ENCODE data around the gene CACNA2D2.

CACNA2D2 gene

GRCh38 chr3:50342813-50343633 lies 160.4 kb downstream of the CACNA2D2 start:
- TF ChIP-seq TARDBP (IDR thresholded peaks at IDR 0.05) (no peak), LEF1 (IDR thresholded peaks at IDR 0.05; ENCODE audit: borderline replicate concordance) (no peak), SUZ12 (IDR thresholded peaks at IDR 0.05) (no peak), HDGF (IDR thresholded peaks at IDR 0.05; ENCODE audit: borderline replicate concordance) (no peak), SP1 (IDR thresholded peaks at IDR 0.05) (no peak), ZNF384 (IDR thresholded peaks at IDR 0.05) (no peak), CTBP1 (IDR thresholded peaks at IDR 0.05; ENCODE audit: borderline replicate concordance) (no peak), NFRKB (IDR thresholded peaks at IDR 0.05) (no peak), BHLHE40 (IDR thresholded peaks at IDR 0.05; ENCODE audit: borderline replicate concordance) (no peak), ARNT (IDR thresholded peaks at IDR 0.05) (no peak), FOXK2 (IDR thresholded peaks at IDR 0.05) (no peak)
- TF ChIP-seq, protein P1, sequence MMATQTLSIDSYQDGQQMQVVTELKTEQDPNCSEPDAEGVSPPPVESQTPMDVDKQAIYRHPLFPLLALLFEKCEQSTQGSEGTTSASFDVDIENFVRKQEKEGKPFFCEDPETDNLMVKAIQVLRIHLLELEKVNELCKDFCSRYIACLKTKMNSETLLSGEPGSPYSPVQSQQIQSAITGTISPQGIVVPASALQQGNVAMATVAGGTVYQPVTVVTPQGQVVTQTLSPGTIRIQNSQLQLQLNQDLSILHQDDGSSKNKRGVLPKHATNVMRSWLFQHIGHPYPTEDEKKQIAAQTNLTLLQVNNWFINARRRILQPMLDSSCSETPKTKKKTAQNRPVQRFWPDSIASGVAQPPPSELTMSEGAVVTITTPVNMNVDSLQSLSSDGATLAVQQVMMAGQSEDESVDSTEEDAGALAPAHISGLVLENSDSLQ (IDR thresholded peaks at IDR 0.05): no peak
- ChIA-PET CTCF (no interaction called here), POLR2A (no interaction called here)
- DNase-seq (ENCODE audit: extremely low spot score): no peak

GRCh38 chr3:50341996-50342650 lies 161.3 kb downstream of the CACNA2D2 start:
- TF ChIP-seq HDGF (IDR thresholded peaks at IDR 0.05; ENCODE audit: borderline replicate concordance) (no peak), FOXK2 (IDR thresholded peaks at IDR 0.05) (no peak), BHLHE40 (IDR thresholded peaks at IDR 0.05; ENCODE audit: borderline replicate concordance) (no peak), ZNF384 (IDR thresholded peaks at IDR 0.05) (no peak), ELF4 (IDR thresholded peaks at IDR 0.05) (no peak), FOXA1 (IDR thresholded peaks at IDR 0.05) (no peak), SP1 (IDR thresholded peaks at IDR 0.05) (no peak), LEF1 (IDR thresholded peaks at IDR 0.05; ENCODE audit: borderline replicate concordance) (no peak), CTBP1 (IDR thresholded peaks at IDR 0.05; ENCODE audit: borderline replicate concordance) (no peak), NFRKB (IDR thresholded peaks at IDR 0.05) (no peak), FOXM1 (IDR thresholded peaks at IDR 0.05; ENCODE audit: borderline replicate concordance) (no peak), SUZ12 (IDR thresholded peaks at IDR 0.05) (no peak), TARDBP (IDR thresholded peaks at IDR 0.05) (no peak), ARNT (IDR thresholded peaks at IDR 0.05) (no peak), L3MBTL2 (conservative IDR thresholded peaks at IDR 0.05) (no peak)
- TF ChIP-seq, protein P1 (IDR thresholded peaks at IDR 0.05): no peak
- CTCF ChIA-PET: no interaction called here
- no peak for DNase-seq (ENCODE audit: extremely low spot score)
- POLR2A ChIA-PET: interaction anchor here (1.0 kb wide), 1 partner anchor 15 kb away, joined by 5 read pairs; no protein-coding TSS in a partner anchor

- ChIA-PET CTCF (no interaction called here), POLR2A (interaction anchor here (1.0 kb wide), 1 partner anchor 14 kb away, joined by 5 read pairs; no protein-coding TSS in a partner anchor)
- no peak for TF ChIP-seq FOXK2 (IDR thresholded peaks at IDR 0.05)
- TF ChIP-seq SP1 (IDR thresholded peaks at IDR 0.05): no peak
- no peak for TF ChIP-seq SUZ12 (IDR thresholded peaks at IDR 0.05)
- TF ChIP-seq FOXA1 (IDR thresholded peaks at IDR 0.05): no peak
- DNase-seq (ENCODE audit: extremely low spot score): no peak
Measured at GRCh38 chr3:50341537-50341936, 161.9 kb downstream of the CACNA2D2 start.

- ChIA-PET CTCF (no interaction called here), POLR2A (no interaction called here)
- TF ChIP-seq L3MBTL2 (conservative IDR thresholded peaks at IDR 0.05) (no peak), HDGF (IDR thresholded peaks at IDR 0.05; ENCODE audit: borderline replicate concordance) (no peak), SP1 (IDR thresholded peaks at IDR 0.05) (no peak), ZNF384 (IDR thresholded peaks at IDR 0.05) (no peak), FOXM1 (IDR thresholded peaks at IDR 0.05; ENCODE audit: borderline replicate concordance) (no peak), SUZ12 (IDR thresholded peaks at IDR 0.05) (no peak), LEF1 (IDR thresholded peaks at IDR 0.05; ENCODE audit: borderline replicate concordance) (no peak), ARNT (IDR thresholded peaks at IDR 0.05) (no peak), ELF4 (IDR thresholded peaks at IDR 0.05) (no peak), FOXA1 (IDR thresholded peaks at IDR 0.05) (no peak)
- TF ChIP-seq, protein P1 (IDR thresholded peaks at IDR 0.05): no peak
- DNase-seq (ENCODE audit: extremely low spot score): no peak
Measured at GRCh38 chr3:50340448-50341329, 162.7 kb downstream of the CACNA2D2 start, which contains the start of gene RASSF1. Gene RASSF1, minus strand, starts transcription at chr3:50340836. Its CDS starts 31 bp downstream, at chr3:50340805.

DNA sequence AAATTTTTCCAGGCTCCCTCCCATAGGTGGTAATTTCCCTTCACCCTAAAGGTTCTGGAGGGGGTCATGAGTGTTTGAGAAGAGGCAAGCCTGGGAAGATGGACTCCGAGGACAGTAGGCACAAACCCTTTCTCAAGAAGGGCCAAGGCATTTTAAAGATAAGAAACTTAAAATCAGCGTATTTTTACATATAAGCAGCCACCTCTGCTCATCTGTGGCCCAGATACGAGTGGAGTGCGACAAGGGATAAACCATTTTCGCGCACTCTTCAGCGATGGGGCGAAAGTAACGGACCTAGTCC lies 163.3 kb downstream of the CACNA2D2 start:
- DNase-seq (ENCODE audit: extremely low spot score): no peak
- CTCF ChIA-PET: no interaction called here
- TF ChIP-seq HDGF (IDR thresholded peaks at IDR 0.05; ENCODE audit: borderline replicate concordance) (no peak), L3MBTL2 (conservative IDR thresholded peaks at IDR 0.05) (no peak), TARDBP (IDR thresholded peaks at IDR 0.05) (no peak), CTBP1 (IDR thresholded peaks at IDR 0.05; ENCODE audit: borderline replicate concordance) (no peak), ARNT (IDR thresholded peaks at IDR 0.05) (no peak), FOXA1 (IDR thresholded peaks at IDR 0.05) (no peak), SUZ12 (IDR thresholded peaks at IDR 0.05) (no peak), ELF4 (IDR thresholded peaks at IDR 0.05) (no peak), SP1 (IDR thresholded peaks at IDR 0.05) (no peak), FOXM1 (IDR thresholded peaks at IDR 0.05; ENCODE audit: borderline replicate concordance) (no peak), FOXK2 (IDR thresholded peaks at IDR 0.05) (no peak), ZNF384 (IDR thresholded peaks at IDR 0.05) (no peak), BHLHE40 (IDR thresholded peaks at IDR 0.05; ENCODE audit: borderline replicate concordance) (no peak)
- POLR2A ChIA-PET: no interaction called here

Measured in HEK293T (cell line).